Ishikawa (cell line): ENCODE measurements around the gene SLC24A4.

ENCODE experiments used
- CEBPB ChIP-seq: IDR thresholded peaks from 2 replicates; pipeline ENCODE4 v1.6.1; 2012
- CREB1 ChIP-seq: IDR thresholded peaks from 2 replicates; pipeline ENCODE4 v1.6.1; 2012; ENCODE audit warnings: low read depth
- EP300 ChIP-seq: IDR thresholded peaks from 2 replicates; pipeline ENCODE4 v1.6.1; 2012; ENCODE audit warnings: borderline replicate concordance
- FOXM1 ChIP-seq: IDR thresholded peaks from 2 replicates; pipeline ENCODE4 v1.6.1; 2012; ENCODE audit warnings: low read depth, borderline replicate concordance
- MAX ChIP-seq: IDR thresholded peaks from 2 replicates; pipeline ENCODE4 v1.6.1; 2012
- NFIC ChIP-seq: IDR thresholded peaks from 2 replicates; pipeline ENCODE4 v1.6.1; 2012
- RAD21 ChIP-seq: IDR thresholded peaks from 2 replicates; pipeline ENCODE4 v1.6.1; 2012; ENCODE audit warnings: low read depth
- REST ChIP-seq: IDR thresholded peaks from 2 replicates; pipeline ENCODE4 v1.6.1; 2012; ENCODE audit warnings: low read depth, mild to moderate bottlenecking
- TAF1 ChIP-seq: IDR thresholded peaks from 2 replicates; pipeline ENCODE4 v1.6.1; 2012; ENCODE audit warnings: low read depth, mild to moderate bottlenecking
- TCF12 ChIP-seq: IDR thresholded peaks from 2 replicates; pipeline ENCODE4 v1.6.1; 2012; ENCODE audit warnings: low read depth
- TEAD4 ChIP-seq: IDR thresholded peaks from 2 replicates; pipeline ENCODE4 v1.6.1; 2012
- YY1 ChIP-seq: IDR thresholded peaks from 2 replicates; pipeline ENCODE4 v1.6.1; 2012; ENCODE audit warnings: low read depth
- ZBTB7A ChIP-seq: IDR thresholded peaks from 2 replicates; pipeline ENCODE4 v1.6.1; 2012; ENCODE audit warnings: low read depth

GRCh38 chr14:92366237-92366636 is 43.3 kb downstream of the SLC24A4 start:
- TF ChIP-seq RAD21 (no peak), REST (no peak), CREB1 (no peak), TCF12 (no peak), YY1 (no peak), EP300 (no peak), NFIC (no peak), MAX (no peak), TEAD4 (no peak), TAF1 (no peak), FOXM1 (no peak), CEBPB (no peak), ZBTB7A (no peak)
